OCI-LY3 (cell line): ENCODE results near the gene CTSD.

Experiments used
- H2AFZ ChIP-seq: fragments of 200-600, 300-600 bp; shearing (Covaris generic); 2 replicates; pipeline ENCODE4 v1.6.0; 2014; ENCODE audit warnings: antibody characterized with exemption, low read depth, low read length
- H3K27ac ChIP-seq: fragments of 200-600, 300-600 bp; sonication (generic); 2 replicates; pipeline ENCODE4 v1.5.1; 2014; ENCODE audit warnings: mild to moderate bottlenecking, low read length, moderate library complexity, mixed read lengths
- H3K27me3 ChIP-seq: fragments of 200-600, 300-600 bp; sonication (generic); 2 replicates; pipeline ENCODE4 v1.6.1; 2014; ENCODE audit warnings: low read depth, low read length, mixed read lengths
- H3K36me3 ChIP-seq: fragments of 200-600, 300-600 bp; sonication (generic); replicated peaks from 2 replicates; pipeline ENCODE3; 2014; ENCODE audit warnings: low read depth, low read length, mixed read lengths
- H3K4me1 ChIP-seq: fragments of 300-600, 200-600 bp; sonication (generic); 2 replicates; pipeline ENCODE4 v1.6.1; 2014; ENCODE audit warnings: low read length, mixed read lengths
- H3K4me2 ChIP-seq: fragments of 200-600, 300-600 bp; sonication (generic); 2 replicates; pipeline ENCODE4 v1.6.1; 2014; ENCODE audit warnings: low read length, mixed read lengths
- H3K4me3 ChIP-seq: fragments of 300-600, 200-600 bp; sonication (generic); 2 replicates; pipeline ENCODE4 v1.5.1; 2014; ENCODE audit warnings: antibody characterized with exemption, mild to moderate bottlenecking, low read length, moderate library complexity
- H3K79me2 ChIP-seq: fragments of 300-600, 200-600 bp; shearing (Covaris generic); 2 replicates; pipeline ENCODE4 v1.6.1; 2014; ENCODE audit warnings: mild to moderate bottlenecking, low read length, mixed read lengths
- H3K9ac ChIP-seq: fragments of 300-600, 200-600 bp; shearing (Covaris generic); 2 replicates; pipeline ENCODE4 v1.6.0; 2014; ENCODE audit warnings: mild to moderate bottlenecking, low read length, moderate library complexity
- H3K9me3 ChIP-seq: fragments of 200-600, 300-600 bp; shearing (Covaris generic); 2 replicates; pipeline ENCODE4 v1.6.1; 2014; ENCODE audit warnings: low read length, mixed read lengths; ENCODE audit not compliant: insufficient read depth
- H4K20me1 ChIP-seq: fragments of 200-600, 300-600 bp; sonication (generic); 2 replicates; pipeline ENCODE4 v1.6.1; 2016; ENCODE audit warnings: low read length, mixed read lengths; ENCODE audit not compliant: insufficient read depth
- CTCF ChIP-seq: fragments of 200-600, 300-600 bp; sonication (generic); IDR thresholded peaks from 2 replicates; pipeline ENCODE4 v1.5.1; 2014; ENCODE audit warnings: antibody characterized with exemption, low read length, low read depth
- EZH2phosphoT487 ChIP-seq: fragments of 200-600 bp; shearing (Covaris generic); IDR thresholded peaks from 2 replicates; pipeline ENCODE4 v1.6.1; 2018; ENCODE audit warnings: antibody characterized with exemption, mixed run types, low read depth

CTSD gene

GRCh38 chr11:1703146-1703545, 60.6 kb downstream of the CTSD start:
- peaks cover 7% of the 10 kb centered on the region for H3K4me1 ChIP-seq
- H3K27ac ChIP-seq, result no peak overlapping the region
- no peak overlapping the region for H3K4me2 ChIP-seq
- no peaks in the 10 kb centered on the region for H3K36me3 ChIP-seq
- H2AFZ ChIP-seq, result no peak overlapping the region
- TF ChIP-seq CTCF (no peak), EZH2phosphoT487 (no peak)
- H3K79me2 ChIP-seq, result no peaks in the 10 kb centered on the region
- no peak overlapping the region for H3K9ac ChIP-seq
- peaks cover 21% of the 10 kb centered on the region for H3K27me3 ChIP-seq
- H4K20me1 ChIP-seq, result no peaks in the 10 kb centered on the region
- H3K4me3 ChIP-seq, result no peak overlapping the region
- no peaks in the 10 kb centered on the region for H3K9me3 ChIP-seq
